ENCODE measurements around the gene DLGAP4. TPM values are rescaled to one million over a fixed set of nuclear protein-coding genes. Genes with fewer than 3 reads are reported as not detected.

Gene DLGAP4
- polyA plus RNA-seq, 1 experiment = 34.9 TPM

DNA sequence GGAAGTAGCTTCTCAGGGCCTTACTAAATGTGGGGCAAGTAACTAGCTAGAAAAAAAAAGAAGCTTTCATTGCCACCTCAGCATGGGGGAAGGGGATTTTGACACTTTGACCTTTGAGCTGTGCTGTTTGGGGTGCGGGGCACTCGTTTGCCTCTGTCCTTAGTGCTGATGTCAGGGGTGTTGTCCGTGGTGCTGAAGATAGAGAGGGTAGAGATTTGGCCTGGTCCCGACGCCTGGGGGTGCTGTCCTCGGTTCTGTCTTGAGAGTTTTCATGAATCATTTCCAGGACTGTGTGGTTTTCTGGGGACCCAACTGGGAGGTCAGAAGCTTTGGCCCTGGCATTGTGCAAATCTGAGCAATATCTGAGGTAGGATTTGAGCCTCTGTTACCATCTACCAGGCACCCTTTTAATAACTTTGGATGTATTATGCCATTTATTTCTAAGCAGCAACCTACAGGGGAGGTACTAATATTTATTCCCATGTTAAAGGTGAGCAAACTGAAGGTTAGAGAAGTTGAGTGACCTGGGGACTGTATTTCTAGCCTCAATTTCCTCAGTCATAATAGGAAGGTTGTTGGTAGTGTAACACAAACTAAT is 78.0 kb downstream of the DLGAP4 start:
- DNase-seq (ENCODE audit: low read depth) = no peak
- Histone ChIP-seq H3K27me3 (ENCODE audit: control insufficient read depth, insufficient read depth, low read length) (peaks cover 1% of the 10 kb centered on the region), H3K36me3 (ENCODE audit: control insufficient read depth, insufficient read depth, low read length) (no peaks in the 10 kb centered on the region), H3K4me3 (ENCODE audit: low read depth, low read length) (no peak overlapping the region)
- ChIA-PET POLR2A (no interaction called here), CTCF (no interaction called here)
- TF ChIP-seq, protein P1, sequence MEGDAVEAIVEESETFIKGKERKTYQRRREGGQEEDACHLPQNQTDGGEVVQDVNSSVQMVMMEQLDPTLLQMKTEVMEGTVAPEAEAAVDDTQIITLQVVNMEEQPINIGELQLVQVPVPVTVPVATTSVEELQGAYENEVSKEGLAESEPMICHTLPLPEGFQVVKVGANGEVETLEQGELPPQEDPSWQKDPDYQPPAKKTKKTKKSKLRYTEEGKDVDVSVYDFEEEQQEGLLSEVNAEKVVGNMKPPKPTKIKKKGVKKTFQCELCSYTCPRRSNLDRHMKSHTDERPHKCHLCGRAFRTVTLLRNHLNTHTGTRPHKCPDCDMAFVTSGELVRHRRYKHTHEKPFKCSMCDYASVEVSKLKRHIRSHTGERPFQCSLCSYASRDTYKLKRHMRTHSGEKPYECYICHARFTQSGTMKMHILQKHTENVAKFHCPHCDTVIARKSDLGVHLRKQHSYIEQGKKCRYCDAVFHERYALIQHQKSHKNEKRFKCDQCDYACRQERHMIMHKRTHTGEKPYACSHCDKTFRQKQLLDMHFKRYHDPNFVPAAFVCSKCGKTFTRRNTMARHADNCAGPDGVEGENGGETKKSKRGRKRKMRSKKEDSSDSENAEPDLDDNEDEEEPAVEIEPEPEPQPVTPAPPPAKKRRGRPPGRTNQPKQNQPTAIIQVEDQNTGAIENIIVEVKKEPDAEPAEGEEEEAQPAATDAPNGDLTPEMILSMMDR (IDR thresholded peaks at IDR 0.05; ENCODE audit: insufficient read depth, low read depth, low read length) = peak; percentile 21; the same call in 1 of the 2 replicates

DNA sequence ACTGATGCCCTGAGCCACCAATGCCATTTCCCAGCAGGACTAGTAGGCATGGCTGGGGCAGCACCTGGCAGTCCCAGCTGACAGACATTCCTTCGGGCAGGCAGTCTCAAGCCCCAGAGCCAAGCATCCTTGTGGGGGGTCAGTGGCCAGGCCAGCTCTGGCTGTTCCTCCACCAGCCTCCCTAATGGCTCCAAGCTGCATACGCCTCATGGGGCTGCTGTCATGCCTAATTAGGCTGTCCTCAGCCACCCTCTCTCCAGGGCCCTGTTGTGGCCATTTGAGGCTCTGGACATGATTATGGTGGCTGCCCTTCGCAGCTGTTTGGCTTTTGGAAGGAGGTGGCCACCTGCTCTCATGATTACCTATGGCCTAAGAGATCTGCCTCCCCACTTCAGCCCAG is 79.4 kb downstream of the DLGAP4 start:
- ChIA-PET POLR2A (no interaction called here), CTCF (no interaction called here)
- H3K4me3 ChIP-seq (ENCODE audit: low read depth, low read length) = no peak overlapping the region
- peaks cover 5% of the 10 kb centered on the region for H3K27me3 ChIP-seq (ENCODE audit: control insufficient read depth, insufficient read depth, low read length)
- no peak for DNase-seq (ENCODE audit: low read depth)
- TF ChIP-seq, protein P1 (IDR thresholded peaks at IDR 0.05; ENCODE audit: insufficient read depth, low read depth, low read length) = no peak
- H3K36me3 ChIP-seq (ENCODE audit: control insufficient read depth, insufficient read depth, low read length) = no peaks in the 10 kb centered on the region

DNA sequence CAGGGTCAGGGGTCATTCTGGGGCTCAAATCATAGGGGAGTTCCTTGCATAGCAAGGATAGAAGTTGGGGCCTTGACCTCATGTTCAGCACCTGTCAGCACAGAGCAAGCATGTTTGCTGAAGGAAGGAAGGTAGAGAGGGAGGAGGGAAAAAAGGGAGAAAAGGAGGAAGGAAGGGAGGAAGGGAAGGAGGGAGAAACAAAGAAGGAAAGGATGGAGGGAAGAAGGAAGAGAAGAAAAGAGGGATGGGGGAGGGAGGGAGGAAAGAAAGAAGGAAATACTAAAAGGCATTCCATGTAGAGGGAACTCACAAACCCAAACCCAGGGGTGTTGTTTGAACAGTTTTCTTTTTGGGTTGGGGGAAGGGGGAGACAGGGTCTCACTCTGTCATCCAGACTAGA is 80.1 kb downstream of the DLGAP4 start:
- CTCF ChIA-PET = no interaction called here

DNA sequence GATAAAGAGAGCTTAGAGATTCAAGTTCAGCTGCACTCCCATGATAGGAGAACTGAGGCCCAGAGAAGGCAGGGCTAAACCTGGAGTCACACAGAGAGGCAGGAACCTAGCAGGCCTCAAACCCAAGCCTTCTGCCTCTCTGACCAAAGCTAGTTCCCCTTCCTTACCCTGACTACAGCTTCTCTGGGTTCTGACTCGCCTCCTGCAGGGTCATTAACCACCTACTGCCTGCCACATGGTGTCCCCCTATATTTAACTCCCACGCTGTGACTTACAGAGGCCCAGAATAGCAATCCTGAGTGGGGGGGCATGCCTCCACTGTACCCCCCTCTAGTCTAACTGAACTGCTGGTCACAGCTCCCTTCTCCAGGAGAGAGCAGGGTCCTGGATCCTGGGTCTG is 84.1 kb downstream of the DLGAP4 start:
- CTCF ChIA-PET = interaction anchor here (1.3 kb wide), 1 partner anchor 10 kb away, joined by 3 read pairs; no protein-coding TSS in a partner anchor
- no peak for DNase-seq (ENCODE audit: low read depth)
- H3K4me3 ChIP-seq (ENCODE audit: low read depth, low read length) = no peak overlapping the region
- no peaks in the 10 kb centered on the region for H3K36me3 ChIP-seq (ENCODE audit: control insufficient read depth, insufficient read depth, low read length)
- H3K27me3 ChIP-seq (ENCODE audit: control insufficient read depth, insufficient read depth, low read length) = peaks cover 8% of the 10 kb centered on the region
- TF ChIP-seq, protein P1 (IDR thresholded peaks at IDR 0.05; ENCODE audit: insufficient read depth, low read depth, low read length) = no peak
- POLR2A ChIA-PET = no interaction called here

More for the DNA sequence above, 80.1 kb downstream of the DLGAP4 start:
- no peaks in the 10 kb centered on the region for H3K36me3 ChIP-seq (ENCODE audit: control insufficient read depth, insufficient read depth, low read length)
- DNase-seq (ENCODE audit: low read depth) = no peak
- POLR2A ChIA-PET = no interaction called here
- no peak overlapping the region for H3K4me3 ChIP-seq (ENCODE audit: low read depth, low read length)
- peaks cover 5% of the 10 kb centered on the region for H3K27me3 ChIP-seq (ENCODE audit: control insufficient read depth, insufficient read depth, low read length)
- TF ChIP-seq, protein P1 (IDR thresholded peaks at IDR 0.05; ENCODE audit: insufficient read depth, low read depth, low read length) = no peak

DNA sequence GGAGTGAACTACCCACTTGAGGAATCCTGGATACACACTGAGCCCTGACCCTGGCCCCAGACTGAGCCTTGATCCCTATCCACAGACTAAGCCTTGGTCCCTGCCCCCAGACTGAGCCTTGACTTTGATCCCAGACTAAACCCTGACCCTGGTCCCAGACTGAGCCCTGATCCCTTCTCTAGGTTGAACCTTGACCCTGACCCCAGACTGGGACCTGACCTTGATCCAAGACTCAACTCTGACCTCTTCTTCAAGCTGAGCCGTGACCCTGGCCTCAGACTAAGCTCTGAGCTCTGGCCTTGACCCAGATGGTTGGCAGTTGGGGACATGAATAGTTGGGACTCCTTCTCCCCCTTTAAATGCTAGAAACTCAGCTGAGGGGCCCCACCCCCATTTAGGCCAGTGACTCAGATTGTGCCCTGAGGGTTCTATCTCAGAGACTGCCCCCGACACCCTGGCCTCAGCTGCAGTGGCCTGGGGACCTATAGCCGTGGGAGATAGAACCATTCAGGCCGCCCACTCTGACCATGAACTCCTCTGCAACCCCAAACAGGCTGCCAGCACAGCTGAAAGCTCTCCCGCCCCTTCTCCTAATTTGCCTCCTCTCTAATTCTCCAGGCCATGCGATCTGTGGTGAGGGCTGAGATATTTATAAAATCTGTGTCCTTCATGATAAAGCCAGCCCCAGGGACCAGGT is 84.7 kb downstream of the DLGAP4 start:
- ChIA-PET CTCF (interaction anchor here (1.3 kb wide), 1 partner anchor 9 kb away, joined by 3 read pairs; no protein-coding TSS in a partner anchor), POLR2A (no interaction called here)
- TF ChIP-seq, protein P1 (IDR thresholded peaks at IDR 0.05; ENCODE audit: insufficient read depth, low read depth, low read length) = no peak
- no peak for DNase-seq (ENCODE audit: low read depth)
- peaks cover 8% of the 10 kb centered on the region for H3K27me3 ChIP-seq (ENCODE audit: control insufficient read depth, insufficient read depth, low read length)
- no peaks in the 10 kb centered on the region for H3K36me3 ChIP-seq (ENCODE audit: control insufficient read depth, insufficient read depth, low read length)
- H3K4me3 ChIP-seq (ENCODE audit: low read depth, low read length) = no peak overlapping the region
